Neuronal stem cell (in vitro differentiated cells): ENCODE measurements around the gene ACOXL.
A peak's percentile ranks its signal among the peaks of the same experiment; 100 is the strongest.

Source experiments
- DNase-seq: peaks from one replicate; pipeline ENCODE4 v3.0.0-alpha.2; 2013; ENCODE audit warnings: low spot score
- H2AFZ ChIP-seq: one replicate; pipeline ENCODE4 v1.6.1; 2013; ENCODE audit warnings: mild to moderate bottlenecking, low read length, inconsistent platforms
- H2AK5ac ChIP-seq: 2 replicates; pipeline ENCODE4 v1.6.1; 2013; ENCODE audit warnings: low read depth, mild to moderate bottlenecking, inconsistent platforms, low read length, moderate library complexity, mixed read lengths
- H2BK120ac ChIP-seq: 2 replicates; pipeline ENCODE4 v1.6.1; 2013; ENCODE audit warnings: low read depth, mild to moderate bottlenecking, inconsistent platforms, low read length, moderate library complexity, mixed read lengths
- H2BK12ac ChIP-seq: one replicate; pipeline ENCODE4 v1.6.1; 2013; ENCODE audit warnings: low read length, inconsistent platforms
- H2BK15ac ChIP-seq: 2 replicates; pipeline ENCODE4 v1.6.1; 2013; ENCODE audit warnings: mild to moderate bottlenecking, low read length, inconsistent platforms, mixed read lengths
- H2BK5ac ChIP-seq: one replicate; pipeline ENCODE4 v1.6.1; 2013; ENCODE audit warnings: inconsistent platforms, mild to moderate bottlenecking, low read length, moderate library complexity
- H3K14ac ChIP-seq: one replicate; pipeline ENCODE4 v1.6.1; 2013; ENCODE audit warnings: low read length, inconsistent platforms
- H3K18ac ChIP-seq: 2 replicates; pipeline ENCODE4 v1.6.1; 2013; ENCODE audit warnings: low read length, inconsistent platforms
- H3K23ac ChIP-seq: 2 replicates; pipeline ENCODE4 v1.6.1; 2013; ENCODE audit warnings: low read depth, mild to moderate bottlenecking, mixed read lengths, low read length, inconsistent platforms; ENCODE audit not compliant: poor library complexity
- H3K27ac ChIP-seq: replicated peaks from 3 replicates; pipeline ENCODE4 v1.5.1; 2013; ENCODE audit warnings: low read length, inconsistent platforms
- H3K27me3 ChIP-seq, 3 experiments: 2 replicates each; pipeline ENCODE4 v1.6.1; 2013; ENCODE audit warnings: low read length in 3 of 3, mild to moderate bottlenecking in 2 of 3, inconsistent platforms in 1 of 3, low read depth in 1 of 3, mixed read lengths in 1 of 3, moderate library complexity in 1 of 3; ENCODE audit not compliant: control insufficient read depth in 3 of 3, insufficient read depth in 3 of 3
- H3K36me3 ChIP-seq, 2 donors: replicated peaks in 1 of 2; 2 replicates each; pipeline ENCODE4 v1.6.1; 2013; ENCODE audit warnings: low read length in 2 of 2; ENCODE audit not compliant: control insufficient read depth in 2 of 2, insufficient read depth in 2 of 2
- H3K4ac ChIP-seq: 2 replicates; pipeline ENCODE4 v1.6.1; 2013; ENCODE audit warnings: inconsistent platforms, mild to moderate bottlenecking, low read length, moderate library complexity
- H3K4me1 ChIP-seq, 2 donors: 1 replicate in 1 of 2; 2 replicates in 1 of 2; pipeline ENCODE4 v1.6.1; 2013; ENCODE audit warnings: low read length in 2 of 2, low read depth in 1 of 2; ENCODE audit not compliant: control insufficient read depth in 2 of 2, insufficient read depth in 1 of 2
- H3K4me2 ChIP-seq: one replicate; pipeline ENCODE4 v1.6.1; 2013; ENCODE audit warnings: mild to moderate bottlenecking, low read length, inconsistent platforms; ENCODE audit not compliant: insufficient read depth, poor library complexity, severe bottlenecking
- H3K4me3 ChIP-seq, 2 donors: 2 replicates each; pipeline ENCODE4 v1.5.1; 2013; ENCODE audit warnings: low read length in 2 of 2, mild to moderate bottlenecking in 2 of 2, inconsistent platforms in 1 of 2, moderate library complexity in 1 of 2
- H3K79me1 ChIP-seq: one replicate; pipeline ENCODE4 v1.6.1; 2013; ENCODE audit warnings: low read depth, mild to moderate bottlenecking, inconsistent platforms, low read length, moderate library complexity
- H3K9ac ChIP-seq: one replicate; pipeline ENCODE4 v1.6.1; 2013; ENCODE audit warnings: mild to moderate bottlenecking, low read depth, low read length, inconsistent platforms; ENCODE audit not compliant: poor library complexity
- H3K9me3 ChIP-seq, 2 donors: replicated peaks in 1 of 2; 2 replicates each; pipeline versions ENCODE3 to v1.6.1; 2013; ENCODE audit warnings: low read length in 2 of 2, mild to moderate bottlenecking in 2 of 2, inconsistent platforms in 1 of 2, low read depth in 1 of 2, mixed read lengths in 1 of 2, moderate library complexity in 1 of 2; ENCODE audit not compliant: control insufficient read depth in 2 of 2, insufficient read depth in 1 of 2
- H4K8ac ChIP-seq: one replicate; pipeline ENCODE4 v1.6.1; 2013; ENCODE audit warnings: low read depth, mild to moderate bottlenecking, inconsistent platforms, low read length, moderate library complexity
- H4K91ac ChIP-seq: one replicate; pipeline ENCODE4 v1.6.1; 2013; ENCODE audit warnings: low read length, low read depth, mild to moderate bottlenecking, inconsistent platforms; ENCODE audit not compliant: poor library complexity
- WGBS, 2 donors: extraction: QIAGEN DNeasy Blood & Tissue Kit; methylation state at CpG; one replicate each; pipeline ENCODE4 v1.1.7; 2013; ENCODE audit warnings: missing lambda C conversion rate in 2 of 2, mixed read lengths in 1 of 2; ENCODE audit not compliant: insufficient read length in 2 of 2, insufficient replicate concordance in 1 of 2; ENCODE audit errors: extremely low coverage in 2 of 2; 5-methylcytosine and 5-hydroxymethylcytosine counted together

ACOXL gene

GRCh38 chr2:110790907-110791306, 58.5 kb downstream of the ACOXL start:
- peak overlapping the region; percentile 16 for H3K23ac ChIP-seq
- no peaks in the 10 kb centered on the region for H3K79me1 ChIP-seq
- no peak overlapping the region for H2BK12ac ChIP-seq
- H2AK5ac ChIP-seq: no peak overlapping the region
- no peak overlapping the region for H3K27ac ChIP-seq
- H3K4me3 ChIP-seq: no peak overlapping the region
- H3K4ac ChIP-seq: no peak overlapping the region
- no peak overlapping the region for H4K91ac ChIP-seq
- no peaks in the 10 kb centered on the region for H3K36me3 ChIP-seq
- no peak overlapping the region for H3K9ac ChIP-seq
- H3K4me1 ChIP-seq: peaks cover 0 to 10% of the 10 kb centered on the region in 2 donors
- H2BK5ac ChIP-seq: no peak overlapping the region
- H3K18ac ChIP-seq: peak overlapping the region; percentile 62
- H3K14ac ChIP-seq: no peak overlapping the region
- no peak overlapping the region for H2AFZ ChIP-seq
- no peak overlapping the region for H3K4me2 ChIP-seq
- H4K8ac ChIP-seq: no peak overlapping the region
- H3K27me3 ChIP-seq: peaks cover 0 to 29% (median 0%) of the 10 kb centered on the region in 3 experiments
- peak overlapping the region; percentile 49 for H2BK15ac ChIP-seq
- H3K9me3 ChIP-seq: no peaks in the 10 kb centered on the region
- no peak overlapping the region for H2BK120ac ChIP-seq
- no peak for DNase-seq

GRCh38 chr2:110791435-110791834, 59.1 kb downstream of the ACOXL start:
- Histone ChIP-seq H2BK15ac (no peak overlapping the region), H2BK120ac (no peak overlapping the region), H3K4ac (no peak overlapping the region), H2BK12ac (no peak overlapping the region), H4K8ac (no peak overlapping the region), H3K27ac (no peak overlapping the region), H3K27me3 (peaks cover 0 to 29% (median 0%) of the 10 kb centered on the region in 3 experiments), H3K23ac (no peak overlapping the region), H2AFZ (no peak overlapping the region), H3K36me3 (no peaks in the 10 kb centered on the region), H2AK5ac (no peak overlapping the region), H4K91ac (no peak overlapping the region), H3K9ac (no peak overlapping the region), H3K4me3 (no peak overlapping the region), H3K18ac (no peak overlapping the region), H3K4me2 (no peak overlapping the region), H3K9me3 (no peaks in the 10 kb centered on the region), H2BK5ac (no peak overlapping the region), H3K14ac (no peak overlapping the region), H3K4me1 (peaks cover 0 to 10% of the 10 kb centered on the region in 2 donors), H3K79me1 (no peaks in the 10 kb centered on the region)
- DNase-seq: no peak
- WGBS, 2 donors: no CpG with 5 or more reads among the region's 4 CpGs

GRCh38 chr2:110793034-110793433, 60.7 kb downstream of the ACOXL start:
- Histone ChIP-seq H3K36me3 (no peaks in the 10 kb centered on the region), H3K79me1 (no peaks in the 10 kb centered on the region), H2BK5ac (no peak overlapping the region), H3K27ac (peak overlapping the region; percentile 7), H3K9me3 (no peaks in the 10 kb centered on the region), H3K4ac (no peak overlapping the region), H2AK5ac (no peak overlapping the region), H2BK120ac (no peak overlapping the region), H3K27me3 (peaks cover 0 to 29% (median 0%) of the 10 kb centered on the region in 3 experiments), H2BK15ac (no peak overlapping the region), H3K14ac (no peak overlapping the region), H3K4me2 (no peak overlapping the region), H3K4me3 (no peak overlapping the region), H3K4me1 (peaks cover 0 to 10% of the 10 kb centered on the region in 2 donors), H3K23ac (no peak overlapping the region), H4K91ac (no peak overlapping the region), H3K9ac (no peak overlapping the region), H2BK12ac (no peak overlapping the region), H4K8ac (no peak overlapping the region), H3K18ac (no peak overlapping the region), H2AFZ (no peak overlapping the region)
- DNase-seq: no peak
- WGBS, 2 donors: no CpG with 5 or more reads among the region's 4 CpGs

GRCh38 chr2:110794390-110794789, 62.0 kb downstream of the ACOXL start:
- no peak overlapping the region for H4K91ac ChIP-seq
- H3K4me3 ChIP-seq: no peak overlapping the region
- H2AFZ ChIP-seq: no peak overlapping the region
- no peak overlapping the region for H2BK12ac ChIP-seq
- WGBS, 2 donors: no CpG with 5 or more reads among the region's 4 CpGs
- no peak overlapping the region for H3K18ac ChIP-seq
- H3K9me3 ChIP-seq: no peaks in the 10 kb centered on the region
- H3K27me3 ChIP-seq: peaks cover 0 to 25% (median 0%) of the 10 kb centered on the region in 3 experiments
- H3K27ac ChIP-seq: no peak overlapping the region
- H3K9ac ChIP-seq: no peak overlapping the region
- no peak overlapping the region for H4K8ac ChIP-seq
- no peak overlapping the region for H3K23ac ChIP-seq
- no peaks in the 10 kb centered on the region for H3K79me1 ChIP-seq
- H3K4me2 ChIP-seq: no peak overlapping the region
- no peak overlapping the region for H3K14ac ChIP-seq
- H3K4ac ChIP-seq: no peak overlapping the region
- H2BK5ac ChIP-seq: no peak overlapping the region
- H3K4me1 ChIP-seq: peaks cover 0 to 10% of the 10 kb centered on the region in 2 donors
- no peak overlapping the region for H2BK120ac ChIP-seq
- no peak overlapping the region for H2BK15ac ChIP-seq
- DNase-seq: no peak
- no peaks in the 10 kb centered on the region for H3K36me3 ChIP-seq
- H2AK5ac ChIP-seq: no peak overlapping the region
